GM10266 (cell line): ENCODE results near the gene OASL.

Experiments
- DNase-seq: peaks from one replicate; pipeline ENCODE4 v3.0.0; 2012; ENCODE audit errors: extremely low spot score
- CTCF ChIP-seq: IDR thresholded peaks from 2 replicates; pipeline ENCODE4 v1.5.1; 2012; ENCODE audit warnings: mild to moderate bottlenecking, low read depth; ENCODE audit not compliant: control insufficient read depth, insufficient read depth; ENCODE audit errors: missing control alignments

Gene OASL

DNA sequence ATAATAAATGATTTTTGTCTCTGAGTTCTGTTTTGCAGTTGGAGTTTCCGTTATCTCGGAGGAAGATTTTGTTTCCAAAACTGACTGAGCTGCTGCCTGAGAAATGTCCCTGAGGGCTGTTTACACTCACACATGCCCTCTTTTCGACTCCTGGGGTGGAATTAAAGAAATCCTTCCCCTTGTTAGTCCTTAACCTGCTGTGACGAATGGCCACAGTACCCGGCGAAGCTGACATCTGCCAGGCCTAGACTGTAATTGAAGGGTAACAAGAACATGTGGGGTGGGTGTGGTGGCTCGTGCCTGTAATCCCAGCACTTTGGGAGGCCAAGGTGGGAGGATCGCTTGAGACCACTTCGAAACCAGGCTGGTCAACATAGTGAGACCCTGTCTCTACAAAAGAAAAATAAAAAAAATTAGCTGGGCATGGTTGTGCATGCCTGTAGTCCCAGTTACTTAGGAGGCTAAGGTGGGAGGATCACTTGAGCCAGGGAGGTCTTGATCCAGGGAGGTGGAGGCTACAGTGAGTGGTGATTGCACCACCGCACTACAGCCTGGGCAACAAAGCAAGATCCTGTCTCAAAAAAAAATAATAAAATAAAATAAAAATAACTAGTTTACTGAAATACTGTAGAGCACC is 8.4 kb downstream of the OASL start:
- no peak for DNase-seq
- no peak for TF ChIP-seq CTCF

DNA sequence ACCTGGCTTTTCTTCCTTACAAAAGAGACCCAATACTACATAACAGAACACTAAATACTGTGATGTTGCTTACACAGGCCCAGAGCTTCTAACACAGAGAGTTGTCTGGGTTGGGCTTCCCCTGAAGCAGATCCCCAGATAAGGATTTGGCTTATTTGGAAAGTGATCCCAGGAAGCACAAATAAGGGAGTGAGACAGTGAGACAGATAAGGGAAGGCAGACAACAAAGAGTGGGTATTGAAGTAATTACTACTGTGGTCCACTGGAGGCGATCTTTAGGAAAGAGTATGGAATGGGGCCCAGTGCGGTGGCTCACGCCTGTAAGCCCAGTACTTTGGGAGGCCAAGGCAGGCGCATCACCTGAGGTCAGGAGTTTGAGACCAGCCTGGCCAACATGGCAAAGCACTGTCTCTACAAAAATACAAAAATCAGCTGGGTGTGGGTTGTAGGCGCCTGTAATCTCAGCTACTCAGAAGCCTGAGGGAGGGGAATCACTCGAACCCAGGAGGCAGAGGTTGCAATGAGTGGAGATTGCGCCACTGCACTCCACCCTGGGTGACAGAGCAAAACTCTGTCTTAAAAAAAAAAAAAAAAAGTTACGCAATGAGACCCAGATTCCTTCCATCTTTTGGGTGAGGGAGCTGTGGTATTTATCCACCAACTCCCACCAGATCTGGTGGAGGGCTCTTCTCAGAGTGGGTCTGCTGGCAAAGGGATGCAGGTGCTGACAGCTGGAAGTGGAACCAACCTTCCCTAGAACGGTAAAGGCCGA is 12.6 kb downstream of the OASL start:
- no peak for DNase-seq
- TF ChIP-seq CTCF: no peak

- TF ChIP-seq CTCF: no peak
- DNase-seq: no peak
Observed at GRCh38 chr12:121025442-121026226, 13.4 kb downstream of the OASL start.

- TF ChIP-seq CTCF: no peak
- no peak for DNase-seq
Observed at GRCh38 chr12:121023799-121024198, 15.2 kb downstream of the OASL start.

- no peak for TF ChIP-seq CTCF
Observed at GRCh38 chr12:121022713-121023112, 16.3 kb downstream of the OASL start.

DNA sequence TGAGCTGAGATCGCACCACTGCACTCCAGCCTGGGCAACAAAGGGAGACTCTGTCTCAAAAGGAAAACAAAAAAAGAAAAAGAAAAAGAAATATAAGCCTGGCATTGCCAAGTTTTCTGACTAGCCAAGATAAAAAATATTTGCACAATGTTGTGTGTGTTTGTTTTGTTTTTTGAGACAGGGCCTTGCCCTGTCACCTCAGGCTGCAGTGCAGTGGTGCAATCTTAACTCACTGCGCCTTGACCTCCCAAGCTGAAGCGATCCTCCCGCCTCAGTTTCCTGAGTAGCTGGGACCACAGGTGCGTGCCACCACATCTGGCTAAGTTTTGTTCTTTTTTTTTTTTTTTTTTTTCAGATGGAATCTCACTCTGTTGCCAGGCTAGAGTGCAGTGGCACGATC is 17.3 kb downstream of the OASL start:
- no peak for DNase-seq
- TF ChIP-seq CTCF: no peak

More at GRCh38 chr12:121022713-121023112, 16.3 kb downstream of the OASL start:
- DNase-seq: no peak
